Fibroblast of skin of back (primary cell): Measurements from ENCODE around the gene ANKRD18A.

Experiments used
- DNase-seq: peaks from one replicate; pipeline ENCODE4 v3.0.0-alpha.2; 2013

ANKRD18A gene

GRCh38 chr9:38529317-38529716 is 91.1 kb downstream of the ANKRD18A start:
- DNase-seq, result no peak

- DNase-seq, result peak; percentile 10
These were observed 92.9 kb downstream of the ANKRD18A start for GRCh38 chr9:38527503-38527902.

GRCh38 chr9:38526591-38526990 is 93.8 kb downstream of the ANKRD18A start:
- DNase-seq, result no peak

- DNase-seq, result no peak
These were observed 97.3 kb downstream of the ANKRD18A start for GRCh38 chr9:38523121-38523520.

GRCh38 chr9:38521762-38522161 is 98.6 kb downstream of the ANKRD18A start:
- DNase-seq, result no peak
